Activated effector memory CD4-positive, alpha-beta T cell treated with anti-CD3 and anti-CD28 coated beads, Interleukin-2, amount 50 U/mL, for 16 hours (primary cell): ENCODE results near the gene HOXA2.

Experiments
- DNase-seq: peaks from one replicate; pipeline ENCODE4 v3.0.0-alpha.2; 2020

Gene HOXA2

GRCh38 chr7:27111042-27111750, 8.7 kb upstream of the HOXA2 start:
- DNase-seq: no peak

GRCh38 chr7:27110186-27111031, 7.9 kb upstream of the HOXA2 start:
- peak; percentile 51 for DNase-seq

- no peak for DNase-seq
These were observed 7.1 kb upstream of the HOXA2 start for GRCh38 chr7:27109466-27110185.

GRCh38 chr7:27108390-27109127, 6.1 kb upstream of the HOXA2 start:
- DNase-seq: no peak

GRCh38 chr7:27107391-27108381, 5.2 kb upstream of the HOXA2 start:
- DNase-seq: no peak

- DNase-seq: no peak
These were observed 4.4 kb upstream of the HOXA2 start for GRCh38 chr7:27106901-27107240.

GRCh38 chr7:27106181-27106900, 3.9 kb upstream of the HOXA2 start:
- no peak for DNase-seq

GRCh38 chr7:27105301-27106031, 3.0 kb upstream of the HOXA2 start:
- DNase-seq: no peak

- no peak for DNase-seq
These were observed 2.0 kb upstream of the HOXA2 start for GRCh38 chr7:27104341-27105058.

GRCh38 chr7:27103489-27104226, 1.2 kb upstream of the HOXA2 start:
- DNase-seq: no peak

- no peak for DNase-seq
These were observed 414 bp downstream of the HOXA2 start for GRCh38 chr7:27101957-27102580.

GRCh38 chr7:27101171-27101956, 1.1 kb downstream of the HOXA2 start:
- DNase-seq: no peak

GRCh38 chr7:27100694-27101170, 1.8 kb downstream of the HOXA2 start:
- DNase-seq: no peak

- no peak for DNase-seq
These were observed 2.8 kb downstream of the HOXA2 start for GRCh38 chr7:27099453-27100370.

GRCh38 chr7:27098578-27099451, 3.7 kb downstream of the HOXA2 start:
- DNase-seq: no peak
